Right lobe of liver (tissue), 6 donors: Measurements from ENCODE around the gene OPN1MW. TPM values are rescaled to one million over a fixed set of nuclear protein-coding genes. Genes with fewer than 3 reads are reported as not detected.
A peak's percentile ranks its signal among the peaks of the same experiment; 100 is the strongest.
"Not testable (repeated sequence)": the region's sequence is repeated elsewhere in the genome, so short reads cannot be mapped to it uniquely, and the experiment has no call there.

Source experiments
- ATAC-seq, 4 donors: fragments of 200-7000 bp; cut with Tn5 transposase; one replicate each; pipeline ENCODE4 v1.9.1; 2020; ENCODE audit warnings: mild to moderate bottlenecking in 4 of 4, moderate library complexity in 4 of 4
- DNase-seq, 3 donors: peaks; one replicate each; pipeline ENCODE4 v3.0.0-alpha.2; 2020
- H3K27ac ChIP-seq, 3 donors: fragments of 200-600 bp; one replicate each; pipeline ENCODE4 v1.8.0; 2022
- H3K27me3 ChIP-seq, 2 donors: fragments of 200-600 bp; one replicate each; pipeline ENCODE4 v1.8.0; 2022
- H3K36me3 ChIP-seq, 4 donors: fragments of 200-600 bp; sonication (generic) in 1 of 4; one replicate each; pipeline versions ENCODE4 v1.5.1 to v1.8.0; 2017 to 2022; ENCODE audit warnings: control low read depth in 1 of 4
- H3K4me1 ChIP-seq, 4 donors: fragments of 200-600 bp; sonication (generic) in 1 of 4; one replicate each; pipeline versions ENCODE4 v1.5.1 to v1.8.0; 2017 to 2022; ENCODE audit warnings: control low read depth in 1 of 4
- H3K4me3 ChIP-seq, 3 donors: fragments of 200-600 bp; one replicate each; pipeline ENCODE4 v1.8.0; 2022
- H3K9me3 ChIP-seq, 4 donors: fragments of 200-600 bp; sonication (generic) in 1 of 4; one replicate each; pipeline versions ENCODE4 v1.5.1 to v1.8.0; 2017 to 2022; ENCODE audit warnings: control low read depth in 1 of 4
- WGBS: methylation state at CpG from one replicate; pipeline ENCODE4 v1.1.6; 2018; ENCODE audit warnings: low coverage, low lambda C conversion rate; ENCODE audit not compliant: insufficient coverage; ENCODE audit errors: missing lambda C conversion rate; 5-methylcytosine and 5-hydroxymethylcytosine counted together
- intact Hi-C, 2 donors: fragments of 100-400 bp; cut with DNase I; formaldehyde crosslinking; loops; one replicate each; pipeline versions ENCODE4 v1.11.2 to v1.14.1; 2022
- total RNA-seq, 6 experiments: library from RNA; depleted of rRNA in 2 of 6; stranded (reverse); fragments of >200 nt in 2 of 6; fragmentation: NEBNext Ultra II Directional in 3 of 6; extraction: Animal tissue kit (Norgen Biotek cat#: 25700) in 3 of 6; gene quantifications; one replicate each; pipeline versions ENCODE4 v1.1.0 to v1.2.4, GENCODE V29; 2016 to 2023
- donor health status: DM: no; HTN: yes; CAD: no.
- donor health status: DM: no; HTN: no; CAD: no.
- donor health status: DM: no; HTN: no; CAD: no.
- donor health status: DM: no; HTN: yes; CAD: no.
- donor health status: DM: no; HTN: yes; CAD: no.

The OPN1MW gene
- total RNA-seq, 6 experiments from 2014 or later, result not detected

DNA sequence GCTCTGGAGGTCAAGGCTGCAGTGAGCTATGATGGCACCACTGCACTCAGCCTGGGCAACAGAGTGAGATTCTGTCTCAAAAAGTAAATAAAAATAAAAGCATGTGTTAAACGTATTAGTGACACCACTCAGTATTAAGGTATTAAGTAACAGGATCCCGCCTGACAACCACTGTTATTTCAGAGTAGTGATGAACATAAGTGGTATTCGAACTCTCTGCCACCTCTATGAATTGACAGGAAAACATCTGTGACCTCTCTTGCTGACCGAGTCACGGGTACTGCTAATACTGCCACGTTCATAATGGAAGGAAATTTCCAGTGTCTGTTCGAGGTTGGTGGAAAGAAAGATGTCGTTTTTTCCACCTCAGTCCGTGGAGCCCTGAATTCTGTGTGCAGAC is 44.3 kb downstream of the OPN1MW start:
- H3K27me3 ChIP-seq, H3K36me3 ChIP-seq, ATAC-seq, intact Hi-C loops, H3K27ac ChIP-seq, H3K9me3 ChIP-seq, H3K4me1 ChIP-seq, H3K4me3 ChIP-seq, DNase-seq: not testable (repeated sequence)
- WGBS, result no CpG with 5 or more reads among the region's 9 CpGs

DNA sequence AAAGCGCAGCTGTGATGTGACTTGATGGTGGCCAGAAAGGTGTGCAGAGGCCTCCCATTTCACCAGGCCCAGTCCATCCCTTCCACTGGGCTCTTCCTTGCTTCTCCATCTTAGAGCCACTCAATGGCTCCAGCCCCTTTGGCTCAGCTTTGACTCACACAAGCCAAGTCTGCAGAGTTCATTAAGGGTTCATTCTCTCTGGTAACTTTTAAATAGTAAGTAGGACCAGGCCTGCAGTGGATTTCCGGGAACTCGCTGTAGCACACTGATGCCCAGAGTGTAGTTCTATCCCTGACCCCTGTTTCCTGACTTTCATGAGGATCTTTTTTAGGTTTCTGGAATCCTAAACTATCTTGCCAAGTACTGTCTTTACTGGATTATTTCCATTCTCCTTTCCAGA is 49.0 kb downstream of the OPN1MW start:
- H3K36me3 ChIP-seq, H3K27ac ChIP-seq, H3K27me3 ChIP-seq, intact Hi-C loops, DNase-seq, H3K4me1 ChIP-seq, H3K4me3 ChIP-seq, H3K9me3 ChIP-seq: not testable (repeated sequence)
- WGBS, result no CpG with 5 or more reads among the region's 3 CpGs
- peak in 1 of 4 donors; percentile 59 for ATAC-seq

DNA sequence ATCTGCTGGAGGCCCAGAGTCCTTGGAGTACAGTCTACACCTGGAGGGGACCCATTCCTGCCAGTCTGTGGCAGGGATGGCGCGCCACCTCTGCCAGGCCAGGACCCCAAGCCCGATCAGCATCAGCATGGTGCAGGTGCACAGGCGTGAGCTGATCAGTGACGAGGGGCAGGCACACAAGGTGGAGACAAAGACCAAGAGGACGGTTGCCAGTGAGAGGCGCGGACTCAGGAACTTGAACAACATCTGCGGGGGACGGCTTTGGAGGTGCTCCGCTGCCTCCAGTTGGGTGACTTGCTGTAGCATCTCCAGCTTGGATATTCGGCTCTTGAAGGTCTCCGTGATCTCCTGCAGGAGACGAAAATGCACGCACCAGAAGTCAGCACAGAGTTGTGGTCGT is 51.2 kb downstream of the OPN1MW start:
- H3K27me3 ChIP-seq, H3K4me3 ChIP-seq, DNase-seq, H3K27ac ChIP-seq, ATAC-seq, H3K36me3 ChIP-seq, H3K4me1 ChIP-seq, intact Hi-C loops, H3K9me3 ChIP-seq: not testable (repeated sequence)
- no CpG with 5 or more reads among the region's 16 CpGs for WGBS

DNA sequence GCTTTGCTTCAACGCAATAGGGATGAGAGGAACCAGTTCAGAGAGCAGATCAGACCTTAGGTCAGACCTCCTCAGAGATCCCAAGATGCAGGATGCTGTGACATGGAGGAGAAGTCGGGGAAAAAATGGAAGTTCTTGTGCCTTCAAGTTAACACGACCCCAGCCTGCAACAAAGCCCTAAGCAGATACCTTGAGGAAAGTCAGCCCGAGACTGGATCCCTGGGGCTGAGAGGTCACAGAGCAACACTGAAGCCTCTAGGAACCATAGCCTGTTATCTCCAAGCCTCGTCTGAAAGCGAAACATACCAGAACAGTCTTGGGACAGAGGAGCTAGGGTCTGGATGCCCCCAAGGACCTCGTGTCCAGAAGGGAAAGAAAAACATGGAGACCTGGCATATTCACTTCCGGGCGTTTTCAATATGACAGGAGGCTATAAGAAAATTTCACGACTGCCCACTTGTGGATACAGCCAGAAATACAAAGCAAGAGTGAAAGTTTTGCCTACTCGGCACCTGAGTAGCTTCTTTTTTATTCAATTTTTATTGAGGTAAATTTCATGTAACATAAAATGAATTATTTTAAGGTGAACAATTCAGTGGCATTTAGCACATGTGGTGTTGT is 56.7 kb downstream of the OPN1MW start:
- H3K4me1 ChIP-seq, DNase-seq, intact Hi-C loops, H3K36me3 ChIP-seq, H3K9me3 ChIP-seq, H3K27me3 ChIP-seq, ATAC-seq, H3K27ac ChIP-seq, H3K4me3 ChIP-seq: not testable (repeated sequence)
- 34% methylated on average over 2 of the region's 11 CpGs for WGBS

DNA sequence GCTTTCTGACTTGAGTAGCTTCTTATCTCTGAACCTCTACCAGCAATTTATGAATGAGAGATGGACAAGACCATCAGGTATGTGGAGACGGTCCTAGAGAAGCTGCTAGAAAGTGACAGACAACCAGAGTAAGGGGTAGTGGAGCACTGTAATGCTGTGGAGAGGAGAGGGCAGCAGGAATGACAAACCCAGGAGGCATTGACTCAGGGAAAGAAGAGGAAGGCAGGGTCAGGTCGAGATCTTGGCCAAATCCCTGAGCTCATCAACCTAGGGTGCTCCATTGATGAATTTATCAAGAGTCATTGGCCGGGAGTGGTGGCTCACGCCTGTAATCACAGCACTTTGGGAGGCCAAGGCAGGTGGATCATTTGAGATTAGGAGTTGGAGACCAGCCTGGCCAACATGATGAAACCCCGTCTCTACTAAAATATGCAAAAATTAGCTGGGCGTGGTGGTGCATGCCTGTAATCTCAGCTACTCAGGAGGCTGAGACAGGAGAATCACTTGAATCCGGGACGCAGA is 57.6 kb downstream of the OPN1MW start:
- ATAC-seq, H3K4me1 ChIP-seq, H3K9me3 ChIP-seq, H3K4me3 ChIP-seq, H3K36me3 ChIP-seq, intact Hi-C loops, H3K27me3 ChIP-seq, H3K27ac ChIP-seq: not testable (repeated sequence)
- peak in 1 of 3 donors; percentile 3 for DNase-seq
- WGBS, result 48% methylated on average over 6 of the region's 8 CpGs

Other genes with a start within 250 kb of the OPN1MW start
- 10 to 100 TPM; 36.1 to 56.2 (median 39.7) TPM for gene NAA10, start 247.6 kb upstream of the OPN1MW start, total RNA-seq
- 1 to 10 TPM; 2.2 to 9.1 (median 5.2) TPM for gene RENBP, start 238.0 kb upstream of the OPN1MW start, total RNA-seq
- 10 to 100 TPM; 15.2 to 32.5 (median 19.7) TPM for gene HCFC1, start 210.8 kb upstream of the OPN1MW start, total RNA-seq
- 10 to 100 TPM in 1 of 6 experiments, 1 to 10 TPM in 5; 3.8 to 10.3 (median 5.9) TPM for gene TMEM187, start 209.8 kb upstream of the OPN1MW start, total RNA-seq
- gene IRAK1, start 162.7 kb upstream of the OPN1MW start, total RNA-seq, result 10 to 100 TPM; 27.4 to 77.7 (median 41.4) TPM
- gene MECP2, start 84.9 kb upstream of the OPN1MW start, total RNA-seq, result 10 to 100 TPM; 14.1 to 18.4 (median 16.0) TPM
- not detected for gene OPN1LW, start 38.4 kb upstream of the OPN1MW start, total RNA-seq
- not detected for gene OPN1MW2, start 37.2 kb downstream of the OPN1MW start, total RNA-seq
- not detected for gene OPN1MW3, start 75.0 kb downstream of the OPN1MW start, total RNA-seq
- gene TEX28, start 112.5 kb downstream of the OPN1MW start, total RNA-seq, result not detected
- gene TKTL1, start 113.2 kb downstream of the OPN1MW start, total RNA-seq, result under 1 TPM in 1 of 6 experiments, not detected in 5; 0.06 TPM
- gene FLNA, start 192.0 kb downstream of the OPN1MW start, total RNA-seq, result 100 to 1,000 TPM in 1 of 6 experiments, 10 to 100 TPM in 5; 46.8 to 124 (median 82.6) TPM
- 10 to 100 TPM; 19.8 to 28.8 (median 24.2) TPM for gene EMD, start 196.7 kb downstream of the OPN1MW start, total RNA-seq
- gene RPL10, start 215.8 kb downstream of the OPN1MW start, total RNA-seq, result 1,000 to 10,000 TPM in 5 of 6 experiments, 100 to 1,000 TPM in 1; 899 to 1,899 (median 1,157) TPM
- gene DNASE1L1, start 226.7 kb downstream of the OPN1MW start, total RNA-seq, result 10 to 100 TPM; 11.7 to 19.5 (median 14.9) TPM
- gene TAFAZZIN, start 228.9 kb downstream of the OPN1MW start, total RNA-seq, result 10 to 100 TPM; 12.6 to 23.0 (median 17.3) TPM
- 10 to 100 TPM; 26.5 to 41.4 (median 32.4) TPM for gene ATP6AP1, start 246.1 kb downstream of the OPN1MW start, total RNA-seq